Peyer's patch (tissue), 4 donors: ENCODE data around the gene KDM4C.

Source experiments
- CTCF ChIP-seq, 6 experiments: fragments of 450-650 bp in 4 of 6; fragments of 200-600 bp in 2 of 6; sonication (generic) in 1 of 6; IDR thresholded peaks; one replicate each; pipeline ENCODE4 v1.5.1; 2017 to 2019; ENCODE audit warnings: antibody characterized with exemption in 6 of 6, mild to moderate bottlenecking in 3 of 6, moderate library complexity in 1 of 6
- POLR2A ChIP-seq, 2 donors: fragments of 450-650 bp; IDR thresholded peaks; one replicate each; pipeline ENCODE4 v1.5.1; 2017; ENCODE audit warnings: antibody characterized with exemption in 2 of 2, mild to moderate bottlenecking in 2 of 2, moderate library complexity in 2 of 2

DNA sequence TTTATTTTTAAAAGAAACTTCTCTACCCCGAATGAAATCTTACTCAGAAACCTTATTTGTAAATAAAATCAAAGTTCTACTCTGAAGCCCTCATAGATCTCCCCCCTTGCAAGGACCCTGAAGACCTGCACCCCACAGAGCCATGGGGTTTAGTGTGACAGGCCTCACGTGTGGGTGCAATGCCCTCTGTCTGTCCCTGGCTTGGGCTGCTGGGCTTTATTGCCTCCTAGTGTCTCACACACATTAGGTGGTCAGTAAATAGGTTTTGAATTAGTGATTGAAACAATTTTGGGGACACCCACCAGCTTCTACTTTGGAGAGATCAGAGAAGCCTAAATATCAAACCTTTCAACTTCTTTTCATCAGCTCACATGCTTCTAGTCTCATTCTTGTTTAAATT lies 403.7 kb downstream of the KDM4C start:
- no peak for TF ChIP-seq CTCF (IDR thresholded peaks at IDR 0.05)
- no peak for TF ChIP-seq POLR2A (IDR thresholded peaks at IDR 0.05)
